ENCODE data around the gene ROPN1.

ROPN1 gene

GRCh38 chr3:123948449-123948848, 43.5 kb downstream of the ROPN1 start:
- DNase-seq (ENCODE audit: low read depth) = no peak
- H3K4me3 ChIP-seq (ENCODE audit: low read depth, low read length) = no peak overlapping the region
- TF ChIP-seq, protein P1, sequence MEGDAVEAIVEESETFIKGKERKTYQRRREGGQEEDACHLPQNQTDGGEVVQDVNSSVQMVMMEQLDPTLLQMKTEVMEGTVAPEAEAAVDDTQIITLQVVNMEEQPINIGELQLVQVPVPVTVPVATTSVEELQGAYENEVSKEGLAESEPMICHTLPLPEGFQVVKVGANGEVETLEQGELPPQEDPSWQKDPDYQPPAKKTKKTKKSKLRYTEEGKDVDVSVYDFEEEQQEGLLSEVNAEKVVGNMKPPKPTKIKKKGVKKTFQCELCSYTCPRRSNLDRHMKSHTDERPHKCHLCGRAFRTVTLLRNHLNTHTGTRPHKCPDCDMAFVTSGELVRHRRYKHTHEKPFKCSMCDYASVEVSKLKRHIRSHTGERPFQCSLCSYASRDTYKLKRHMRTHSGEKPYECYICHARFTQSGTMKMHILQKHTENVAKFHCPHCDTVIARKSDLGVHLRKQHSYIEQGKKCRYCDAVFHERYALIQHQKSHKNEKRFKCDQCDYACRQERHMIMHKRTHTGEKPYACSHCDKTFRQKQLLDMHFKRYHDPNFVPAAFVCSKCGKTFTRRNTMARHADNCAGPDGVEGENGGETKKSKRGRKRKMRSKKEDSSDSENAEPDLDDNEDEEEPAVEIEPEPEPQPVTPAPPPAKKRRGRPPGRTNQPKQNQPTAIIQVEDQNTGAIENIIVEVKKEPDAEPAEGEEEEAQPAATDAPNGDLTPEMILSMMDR (IDR thresholded peaks at IDR 0.05; ENCODE audit: insufficient read depth, low read depth, low read length, missing control alignments) = no peak

DNA sequence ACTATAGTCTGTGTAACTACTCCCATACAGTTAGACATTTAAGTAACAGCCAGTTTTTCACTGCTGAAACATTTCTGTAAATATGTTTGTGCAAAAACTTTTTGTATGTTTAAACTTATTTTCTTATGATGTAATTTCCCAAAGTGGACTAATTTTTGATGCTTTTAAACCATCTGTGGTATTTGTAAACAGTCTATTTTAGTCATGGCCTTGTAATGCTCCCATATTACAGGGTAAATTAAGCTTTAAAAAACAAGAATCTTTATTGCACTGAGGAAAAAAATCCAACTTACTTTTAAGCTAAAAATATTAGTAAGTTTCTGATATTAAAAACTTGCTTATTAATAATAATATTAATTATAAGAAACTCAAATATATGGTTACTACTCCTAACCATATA, 44.4 kb downstream of the ROPN1 start:
- TF ChIP-seq, protein P1 (IDR thresholded peaks at IDR 0.05; ENCODE audit: insufficient read depth, low read depth, low read length, missing control alignments) = no peak
- DNase-seq (ENCODE audit: low read depth) = no peak
- H3K4me3 ChIP-seq (ENCODE audit: low read depth, low read length) = no peak overlapping the region

DNA sequence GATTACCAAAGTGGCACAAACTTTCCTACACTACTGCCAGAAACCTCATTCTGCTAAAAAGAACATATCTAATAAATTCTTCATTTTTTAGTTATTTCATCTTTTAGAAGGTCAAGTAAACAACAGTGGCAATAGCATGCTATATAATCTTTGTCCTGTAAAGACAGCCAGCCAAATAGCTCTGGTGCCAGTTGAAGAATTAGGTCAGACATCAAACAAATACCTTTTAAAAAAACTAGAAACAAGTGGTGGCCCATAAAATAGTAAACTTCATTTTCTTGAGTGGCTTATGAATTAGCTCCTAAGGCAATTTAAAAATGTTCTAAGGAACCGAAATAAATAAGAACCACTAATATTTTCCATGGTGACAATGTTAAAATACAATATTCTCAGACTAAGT, 50.4 kb downstream of the ROPN1 start:
- DNase-seq (ENCODE audit: low read depth) = no peak
- no peak overlapping the region for H3K4me3 ChIP-seq (ENCODE audit: low read depth, low read length)
- TF ChIP-seq, protein P1 (IDR thresholded peaks at IDR 0.05; ENCODE audit: insufficient read depth, low read depth, low read length, missing control alignments) = no peak

GRCh38 chr3:123941121-123941520, 50.8 kb downstream of the ROPN1 start:
- TF ChIP-seq, protein P1 (IDR thresholded peaks at IDR 0.05; ENCODE audit: insufficient read depth, low read depth, low read length, missing control alignments) = no peak
- DNase-seq (ENCODE audit: low read depth) = no peak

GRCh38 chr3:123939706-123940105, 52.2 kb downstream of the ROPN1 start:
- no peak overlapping the region for H3K4me3 ChIP-seq (ENCODE audit: low read depth, low read length)
- TF ChIP-seq, protein P1 (IDR thresholded peaks at IDR 0.05; ENCODE audit: insufficient read depth, low read depth, low read length, missing control alignments) = no peak
- no peak for DNase-seq (ENCODE audit: low read depth)

More at GRCh38 chr3:123941121-123941520, 50.8 kb downstream of the ROPN1 start:
- no peak overlapping the region for H3K4me3 ChIP-seq (ENCODE audit: low read depth, low read length)

DNA sequence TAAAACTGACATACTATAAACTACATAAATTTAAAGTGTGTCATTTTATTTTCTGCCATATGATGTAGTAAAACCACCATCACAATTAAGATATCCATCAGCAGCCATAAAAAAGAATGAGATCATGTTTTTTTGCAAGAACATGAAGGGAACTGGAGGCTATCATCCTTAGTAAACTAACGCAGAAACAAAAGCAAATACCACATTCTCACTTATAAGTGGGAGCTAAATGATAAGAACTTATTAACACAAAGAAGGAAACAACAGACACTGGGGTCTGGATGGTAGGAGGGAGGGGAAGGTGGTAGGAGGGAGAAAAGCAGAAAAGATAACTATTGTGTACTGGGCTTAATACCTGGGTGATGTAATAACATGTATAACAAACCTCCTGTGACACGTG, 55.5 kb downstream of the ROPN1 start:
- DNase-seq (ENCODE audit: low read depth) = no peak
- H3K4me3 ChIP-seq (ENCODE audit: low read depth, low read length) = no peak overlapping the region
- TF ChIP-seq, protein P1 (IDR thresholded peaks at IDR 0.05; ENCODE audit: insufficient read depth, low read depth, low read length, missing control alignments) = no peak

DNA sequence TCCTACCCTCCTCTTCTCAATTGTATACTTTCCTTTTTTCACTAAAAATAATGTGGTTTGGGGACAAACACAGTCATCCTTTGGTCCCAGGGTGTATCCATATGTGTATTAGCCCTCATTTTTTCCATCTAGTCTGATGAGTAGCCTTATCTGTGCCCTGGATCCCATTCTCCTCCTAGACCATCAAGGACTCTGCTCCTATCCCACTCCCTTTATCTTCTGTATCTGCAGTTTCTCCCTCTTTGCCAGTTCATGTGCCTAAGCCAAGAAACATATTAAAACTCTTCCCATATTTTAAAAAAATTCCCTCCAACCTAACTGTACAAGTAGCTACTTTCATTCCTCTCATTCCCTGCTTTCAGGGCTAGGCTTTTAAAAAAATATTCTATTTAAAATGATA, 56.1 kb downstream of the ROPN1 start:
- H3K4me3 ChIP-seq (ENCODE audit: low read depth, low read length) = no peak overlapping the region
- DNase-seq (ENCODE audit: low read depth) = no peak
- TF ChIP-seq, protein P1 (IDR thresholded peaks at IDR 0.05; ENCODE audit: insufficient read depth, low read depth, low read length, missing control alignments) = no peak
